Tibial artery (tissue), 4 donors: Measurements from ENCODE around the gene KDM6A.

Source experiments
- DNase-seq, 2 donors: peaks; one replicate each; pipeline ENCODE4 v3.0.0-alpha.2; 2019
- H3K27ac ChIP-seq, 2 donors: fragments of 200-600 bp; sonication (generic) in 1 of 2; 1 replicate in 1 of 2; 2 replicates in 1 of 2; pipeline ENCODE4 v1.5.1; 2018 to 2019; ENCODE audit warnings: mild to moderate bottlenecking in 1 of 2
- H3K27me3 ChIP-seq, 2 donors: fragments of 200-600 bp; sonication (generic) in 1 of 2; one replicate each; pipeline versions ENCODE4 v1.5.1 to v1.6.0; 2016 to 2019
- H3K36me3 ChIP-seq, 3 donors: fragments of 200-600 bp; sonication (generic) in 2 of 3; one replicate each; pipeline ENCODE4 v1.5.1; 2016 to 2019; ENCODE audit warnings: mild to moderate bottlenecking in 2 of 3
- H3K4me1 ChIP-seq, 4 donors: fragments of 200-600 bp; sonication (generic) in 2 of 4; 1 replicate in 3 of 4; 2 replicates in 1 of 4; pipeline ENCODE4 v1.5.1; 2016 to 2019
- H3K4me3 ChIP-seq, 2 donors: fragments of 200-600 bp; sonication (generic) in 1 of 2; 1 replicate in 1 of 2; 2 replicates in 1 of 2; pipeline ENCODE4 v1.5.1; 2018 to 2019; ENCODE audit warnings: mild to moderate bottlenecking in 2 of 2
- H3K9me3 ChIP-seq, 3 donors: fragments of 200-600 bp; sonication (generic) in 1 of 3; one replicate each; pipeline ENCODE4 v1.5.1; 2016 to 2019
- intact Hi-C: fragments of 100-400 bp; cut with DNase I; formaldehyde crosslinking; loops from one replicate; pipeline ENCODE4 v1.15.0; 2023; ENCODE audit warnings: low total_unique reads
- TF ChIP-seq, protein P1 (sequence below), 2 experiments: fragments of 200-600 bp in 1 of 2; fragments of 450-650 bp in 1 of 2; IDR thresholded peaks; one replicate each; pipeline ENCODE4 v1.5.1; 2017 to 2019; ENCODE audit warnings: antibody characterized with exemption in 2 of 2, mild to moderate bottlenecking in 1 of 2, moderate library complexity in 1 of 2

KDM6A gene

DNA sequence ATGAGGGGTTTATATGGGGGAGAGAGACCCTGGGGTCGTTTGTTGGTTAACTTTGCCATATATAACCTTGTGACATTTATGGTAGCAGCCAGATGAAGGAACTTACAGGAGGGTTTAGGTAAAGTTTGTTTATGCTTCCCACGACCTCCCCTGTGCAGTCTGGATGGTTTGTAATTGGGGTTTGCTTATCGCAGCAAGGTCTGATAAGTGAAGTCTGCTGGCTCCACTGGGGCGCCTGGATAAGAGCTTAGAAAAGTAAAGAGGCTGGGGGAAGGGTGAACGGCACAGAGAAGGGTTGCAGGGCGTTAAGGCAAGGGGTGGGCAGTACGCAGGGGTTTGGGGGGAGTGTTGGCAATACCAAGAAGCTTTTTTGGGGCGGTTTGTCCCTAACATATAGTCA lies 98.7 kb downstream of the KDM6A start:
- DNase-seq, result no peak
- peaks cover 0 to 15% (median 13%) of the 10 kb centered on the region in 3 donors for H3K9me3 ChIP-seq
- H3K4me1 ChIP-seq, result peaks cover 0 to 14% (median 4%) of the 10 kb centered on the region in 4 donors
- no peak overlapping the region for H3K27ac ChIP-seq
- H3K36me3 ChIP-seq, result peaks cover 0 to 7% (median 5%) of the 10 kb centered on the region in 3 donors
- H3K4me3 ChIP-seq, result no peak overlapping the region
- TF ChIP-seq, protein P1, sequence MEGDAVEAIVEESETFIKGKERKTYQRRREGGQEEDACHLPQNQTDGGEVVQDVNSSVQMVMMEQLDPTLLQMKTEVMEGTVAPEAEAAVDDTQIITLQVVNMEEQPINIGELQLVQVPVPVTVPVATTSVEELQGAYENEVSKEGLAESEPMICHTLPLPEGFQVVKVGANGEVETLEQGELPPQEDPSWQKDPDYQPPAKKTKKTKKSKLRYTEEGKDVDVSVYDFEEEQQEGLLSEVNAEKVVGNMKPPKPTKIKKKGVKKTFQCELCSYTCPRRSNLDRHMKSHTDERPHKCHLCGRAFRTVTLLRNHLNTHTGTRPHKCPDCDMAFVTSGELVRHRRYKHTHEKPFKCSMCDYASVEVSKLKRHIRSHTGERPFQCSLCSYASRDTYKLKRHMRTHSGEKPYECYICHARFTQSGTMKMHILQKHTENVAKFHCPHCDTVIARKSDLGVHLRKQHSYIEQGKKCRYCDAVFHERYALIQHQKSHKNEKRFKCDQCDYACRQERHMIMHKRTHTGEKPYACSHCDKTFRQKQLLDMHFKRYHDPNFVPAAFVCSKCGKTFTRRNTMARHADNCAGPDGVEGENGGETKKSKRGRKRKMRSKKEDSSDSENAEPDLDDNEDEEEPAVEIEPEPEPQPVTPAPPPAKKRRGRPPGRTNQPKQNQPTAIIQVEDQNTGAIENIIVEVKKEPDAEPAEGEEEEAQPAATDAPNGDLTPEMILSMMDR (IDR thresholded peaks at IDR 0.05), result no peak
- H3K27me3 ChIP-seq, result no peaks in the 10 kb centered on the region
- intact Hi-C loops, result no loop called here

DNA sequence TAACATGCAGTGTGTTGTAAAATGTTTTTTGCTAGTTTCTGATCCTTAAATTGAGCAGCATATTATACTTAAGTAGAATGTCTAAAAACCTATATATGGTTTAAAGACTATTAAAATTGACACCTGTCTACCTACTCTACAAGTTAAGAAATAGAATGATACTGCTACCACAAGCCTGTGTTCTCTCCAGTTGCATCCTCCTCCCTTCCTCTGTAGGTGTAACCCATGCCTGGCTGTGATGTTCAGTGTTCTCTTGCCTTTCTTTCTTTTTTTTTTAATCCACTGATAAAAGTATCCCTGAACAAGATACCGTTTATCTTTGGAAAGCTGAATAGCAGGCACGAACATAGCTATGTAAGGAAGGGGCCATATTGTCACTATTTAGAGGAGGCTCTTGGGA lies 99.1 kb downstream of the KDM6A start:
- intact Hi-C loops, result no loop called here
- TF ChIP-seq, protein P1 (IDR thresholded peaks at IDR 0.05), result no peak
- H3K4me1 ChIP-seq, result peaks cover 0 to 12% (median 4%) of the 10 kb centered on the region in 4 donors

DNA sequence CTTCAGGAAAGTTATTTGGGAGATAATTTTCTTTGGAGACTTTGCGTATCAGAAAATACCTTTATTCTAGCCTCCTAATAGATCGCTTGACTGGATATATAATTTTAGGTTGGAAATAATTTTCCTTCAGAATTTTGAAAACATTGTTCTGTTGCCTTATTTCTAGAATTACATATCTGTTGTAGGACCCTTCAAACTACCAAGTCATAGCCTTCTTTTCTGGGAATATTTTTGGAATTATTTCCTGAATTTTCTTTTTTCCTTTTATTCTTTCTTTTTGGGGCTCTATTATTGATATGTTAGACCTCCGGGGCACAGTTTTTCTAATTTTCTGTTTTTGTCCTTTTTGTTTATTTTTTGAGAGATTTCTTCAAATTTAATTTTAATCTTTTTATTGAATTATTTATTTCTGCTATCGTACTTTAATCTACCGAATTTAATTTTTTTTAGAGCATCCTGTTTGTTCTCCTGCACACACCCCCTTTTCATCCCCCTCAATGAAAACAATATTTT lies 100.5 kb downstream of the KDM6A start:
- Histone ChIP-seq H3K36me3 (peaks cover 0 to 7% (median 5%) of the 10 kb centered on the region in 3 donors), H3K27me3 (no peaks in the 10 kb centered on the region), H3K27ac (no peak overlapping the region), H3K4me1 (no peaks in the 10 kb centered on the region), H3K4me3 (no peak overlapping the region), H3K9me3 (peaks cover 0 to 15% (median 13%) of the 10 kb centered on the region in 3 donors)
- no peak for DNase-seq
- intact Hi-C loops, result no loop called here
- TF ChIP-seq, protein P1 (IDR thresholded peaks at IDR 0.05), result no peak

More for the DNA sequence above, 99.1 kb downstream of the KDM6A start:
- Histone ChIP-seq H3K27ac (no peak overlapping the region), H3K9me3 (peaks cover 0 to 15% (median 13%) of the 10 kb centered on the region in 3 donors), H3K27me3 (no peaks in the 10 kb centered on the region), H3K4me3 (no peak overlapping the region), H3K36me3 (peaks cover 0 to 7% (median 5%) of the 10 kb centered on the region in 3 donors)
- DNase-seq, result no peak

DNA sequence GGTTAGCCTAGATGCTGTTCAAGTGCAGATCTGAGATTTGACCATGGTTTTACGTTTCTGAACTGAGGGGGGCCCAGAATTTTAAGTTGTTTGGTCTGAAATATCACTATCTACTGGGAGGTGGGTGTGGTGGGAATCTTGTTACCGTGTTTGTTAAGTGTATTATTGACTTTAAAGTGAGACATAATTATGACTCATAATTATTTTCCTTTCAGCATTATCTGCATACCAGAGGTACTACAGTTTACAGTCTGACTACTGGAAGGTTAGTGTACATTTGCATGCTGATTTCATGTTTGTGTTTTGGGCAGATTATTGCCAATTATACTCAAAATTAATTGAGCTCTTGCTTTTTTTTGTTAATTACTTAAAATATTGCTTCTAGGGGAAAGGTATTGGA lies 101.5 kb downstream of the KDM6A start:
- intact Hi-C loops, result no loop called here
- TF ChIP-seq, protein P1 (IDR thresholded peaks at IDR 0.05), result no peak

DNA sequence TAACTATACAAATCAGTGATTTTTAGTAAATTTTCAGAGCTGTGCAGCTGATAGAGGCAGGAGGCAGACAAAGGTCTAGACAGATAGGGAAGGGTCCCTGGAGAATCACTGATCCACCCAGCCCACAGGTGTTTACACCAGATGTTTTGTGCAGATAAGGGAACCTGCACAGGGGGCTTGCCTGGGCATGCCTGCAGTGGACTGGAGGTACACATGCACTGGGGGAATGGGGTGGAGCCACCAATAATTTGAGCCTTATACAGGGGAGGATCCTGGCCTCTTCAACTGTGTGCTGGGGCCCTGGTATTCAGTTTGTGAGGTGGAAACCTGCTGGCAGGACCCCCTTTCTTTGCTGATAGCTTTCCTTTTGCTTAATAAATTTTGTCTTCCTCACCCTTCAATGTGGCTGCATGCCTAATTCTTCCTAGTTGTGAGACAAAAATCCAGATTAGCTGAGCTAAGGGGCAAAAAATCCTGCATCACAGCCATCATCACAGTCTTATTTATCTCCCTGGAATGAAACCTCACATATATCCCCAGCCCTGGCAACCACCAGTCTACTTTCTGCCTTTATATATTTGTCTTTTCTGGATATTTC lies 102.8 kb downstream of the KDM6A start:
- Histone ChIP-seq H3K4me1 (no peaks in the 10 kb centered on the region), H3K27ac (no peak overlapping the region), H3K9me3 (peaks cover 0 to 15% (median 13%) of the 10 kb centered on the region in 3 donors), H3K4me3 (no peak overlapping the region), H3K36me3 (peaks cover 0 to 7% (median 5%) of the 10 kb centered on the region in 3 donors), H3K27me3 (no peaks in the 10 kb centered on the region)
- intact Hi-C loops, result no loop called here
- DNase-seq, result no peak
- TF ChIP-seq, protein P1 (IDR thresholded peaks at IDR 0.05), result no peak

More for the DNA sequence above, 101.5 kb downstream of the KDM6A start:
- Histone ChIP-seq H3K27ac (no peak overlapping the region), H3K4me3 (no peak overlapping the region), H3K4me1 (no peaks in the 10 kb centered on the region), H3K36me3 (peaks cover 0 to 7% (median 5%) of the 10 kb centered on the region in 3 donors), H3K9me3 (peaks cover 0 to 15% (median 13%) of the 10 kb centered on the region in 3 donors), H3K27me3 (no peaks in the 10 kb centered on the region)
- DNase-seq, result no peak
